ENCODE measurements around the gene EIF5AL1.
A peak's percentile ranks its signal among the peaks of the same experiment; 100 is the strongest.
"Not testable (repeated sequence)": the region's sequence is repeated elsewhere in the genome, so short reads cannot be mapped to it uniquely, and the experiment has no call there.

The EIF5AL1 gene

DNA sequence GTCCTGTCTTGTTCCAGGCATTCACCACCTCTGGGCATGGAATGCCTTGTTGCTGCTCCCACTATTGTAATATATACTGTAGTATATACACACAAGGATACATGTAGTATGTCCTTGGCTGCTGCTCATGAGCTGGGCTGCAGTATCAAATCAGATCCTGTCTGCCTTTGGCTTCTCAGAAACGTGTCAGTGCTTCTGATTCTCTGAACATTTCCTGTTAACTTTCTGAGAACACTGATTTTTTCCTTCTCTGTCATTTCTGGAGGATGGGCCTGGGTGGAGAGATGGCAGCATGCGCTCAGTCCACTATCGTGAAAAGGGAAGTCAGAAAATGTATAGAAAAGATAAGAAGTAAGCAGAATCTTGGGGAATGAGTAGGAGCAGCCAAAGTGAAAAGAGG lies 35.6 kb downstream of the EIF5AL1 start:
- Histone ChIP-seq H3K4me1 (ENCODE audit: control insufficient read depth, low read depth, low read length) (no peaks in the 10 kb centered on the region), H3K9me3 (ENCODE audit: control insufficient read depth, low read depth, low read length) (no peaks in the 10 kb centered on the region), H3K9ac (ENCODE audit: low read length) (no peak overlapping the region), H3K27me3 (ENCODE audit: control insufficient read depth, insufficient read depth, low read length) (no peaks in the 10 kb centered on the region), H3K27ac (ENCODE audit: low read length) (no peak overlapping the region), H3K36me3 (ENCODE audit: control insufficient read depth, low read depth, low read length) (no peaks in the 10 kb centered on the region), H3K4me3 (ENCODE audit: low read length) (no peak overlapping the region)

DNA sequence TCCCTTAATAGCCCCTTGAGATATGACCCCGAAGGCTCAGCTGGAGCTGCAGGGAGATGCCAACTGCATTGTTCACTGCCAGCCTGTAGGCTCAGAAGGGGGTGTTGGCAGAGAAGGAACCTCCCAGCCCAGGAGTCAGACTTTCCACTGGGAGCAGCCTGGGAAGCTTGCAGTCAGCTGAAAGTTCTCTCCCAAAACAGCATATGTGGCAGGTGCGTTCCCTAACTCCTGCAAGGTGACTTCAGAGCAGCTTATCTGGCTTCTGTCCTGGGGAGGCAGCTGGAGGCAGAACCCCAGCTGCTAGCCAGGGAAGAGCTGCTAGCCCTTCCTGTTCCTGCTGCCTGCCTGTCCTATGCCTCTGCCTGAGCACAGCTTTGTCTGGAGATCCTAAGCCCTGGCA lies 39.8 kb downstream of the EIF5AL1 start:
- no peak overlapping the region for H3K27ac ChIP-seq (ENCODE audit: low read length)
- H3K9me3 ChIP-seq (ENCODE audit: control insufficient read depth, low read depth, low read length): no peaks in the 10 kb centered on the region
- H3K27me3 ChIP-seq (ENCODE audit: control insufficient read depth, insufficient read depth, low read length): no peaks in the 10 kb centered on the region
- no peaks in the 10 kb centered on the region for H3K36me3 ChIP-seq (ENCODE audit: control insufficient read depth, low read depth, low read length)
- H3K4me1 ChIP-seq (ENCODE audit: control insufficient read depth, low read depth, low read length): no peaks in the 10 kb centered on the region
- H3K4me3 ChIP-seq (ENCODE audit: low read length): no peak overlapping the region
- no peak overlapping the region for H3K9ac ChIP-seq (ENCODE audit: low read length)

GRCh38 chr10:79555354-79556309 lies 43.3 kb downstream of the EIF5AL1 start:
- Histone ChIP-seq H3K4me3 (ENCODE audit: low read length) (no peak overlapping the region), H3K36me3 (ENCODE audit: control insufficient read depth, low read depth, low read length) (no peaks in the 10 kb centered on the region), H3K27ac (ENCODE audit: low read length) (no peak overlapping the region), H3K4me1 (ENCODE audit: control insufficient read depth, low read depth, low read length) (no peaks in the 10 kb centered on the region), H3K9me3 (ENCODE audit: control insufficient read depth, low read depth, low read length) (no peaks in the 10 kb centered on the region), H3K9ac (ENCODE audit: low read length) (no peak overlapping the region), H3K27me3 (ENCODE audit: control insufficient read depth, insufficient read depth, low read length) (no peaks in the 10 kb centered on the region)

DNA sequence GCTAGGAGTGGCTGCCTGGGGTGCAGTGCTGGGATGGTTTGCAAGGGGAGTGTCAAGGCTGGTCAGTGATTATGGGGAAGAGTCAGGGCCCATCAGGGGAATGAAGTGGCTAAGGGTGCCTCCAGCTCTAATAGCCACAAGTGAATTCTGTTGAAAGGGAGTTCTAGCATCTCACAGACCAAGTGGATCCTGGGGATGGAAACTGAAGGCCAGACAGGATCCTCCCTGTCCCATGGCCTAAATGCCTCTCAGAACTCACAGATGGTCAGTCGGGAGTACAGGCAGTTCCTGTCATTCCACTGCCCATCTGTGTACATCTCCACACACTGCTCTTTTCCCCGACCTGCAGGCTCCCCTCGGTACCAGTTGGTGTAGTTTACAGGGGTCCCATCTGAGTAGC lies 44.6 kb downstream of the EIF5AL1 start:
- H3K9ac ChIP-seq (ENCODE audit: low read length); H3K4me3 ChIP-seq (ENCODE audit: low read length); H3K27ac ChIP-seq (ENCODE audit: low read length); H3K4me1 ChIP-seq (ENCODE audit: control insufficient read depth, low read depth, low read length); H3K36me3 ChIP-seq (ENCODE audit: control insufficient read depth, low read depth, low read length); H3K27me3 ChIP-seq (ENCODE audit: control insufficient read depth, insufficient read depth, low read length); H3K9me3 ChIP-seq (ENCODE audit: control insufficient read depth, low read depth, low read length): not testable (repeated sequence)

- Histone ChIP-seq H3K4me3 (ENCODE audit: low read length) (no peak overlapping the region), H3K27me3 (ENCODE audit: control insufficient read depth, insufficient read depth, low read length) (peaks cover 13% of the 10 kb centered on the region), H3K27ac (ENCODE audit: low read length) (no peak overlapping the region), H3K9me3 (ENCODE audit: control insufficient read depth, low read depth, low read length) (no peaks in the 10 kb centered on the region), H3K9ac (ENCODE audit: low read length) (no peak overlapping the region), H3K4me1 (ENCODE audit: control insufficient read depth, low read depth, low read length) (no peaks in the 10 kb centered on the region), H3K36me3 (ENCODE audit: control insufficient read depth, low read depth, low read length) (no peaks in the 10 kb centered on the region)
Observed at GRCh38 chr10:79559726-79560125, 47.4 kb downstream of the EIF5AL1 start.

DNA sequence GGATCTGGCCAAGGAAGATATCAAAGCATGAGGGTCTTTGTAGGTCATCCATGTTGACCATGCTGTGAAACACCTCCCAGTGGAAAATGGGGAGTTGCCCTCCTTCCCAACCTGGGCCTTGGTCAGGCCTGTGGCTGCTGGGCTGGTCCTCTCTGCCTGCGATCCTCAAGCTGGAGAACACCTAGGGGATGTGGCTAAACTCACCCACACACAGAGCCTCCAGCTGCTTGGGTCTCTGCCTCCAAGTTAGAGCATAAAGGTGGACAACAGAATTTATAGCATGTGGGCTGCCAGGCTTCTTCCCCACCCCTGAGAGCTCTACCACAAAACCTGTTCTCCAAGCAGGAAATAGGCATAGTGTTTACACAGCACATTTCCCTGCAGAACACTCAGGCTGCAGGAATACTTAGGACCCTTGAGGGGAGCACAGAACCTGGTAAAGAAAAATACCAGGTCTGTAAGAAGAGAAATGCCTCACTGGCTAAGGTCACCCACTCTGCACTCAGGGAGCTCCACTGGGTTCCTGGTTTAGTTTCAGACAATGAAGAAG lies 47.9 kb downstream of the EIF5AL1 start, which contains the start of gene SFTPA2:
Gene SFTPA2, minus strand, starts transcription at position 248 of the 550 bp plus-strand sequence. CDS start 924 bp downstream, outside the sequence.
- Histone ChIP-seq H3K36me3 (ENCODE audit: control insufficient read depth, low read depth, low read length) (no peaks in the 10 kb centered on the region), H3K9me3 (ENCODE audit: control insufficient read depth, low read depth, low read length) (no peaks in the 10 kb centered on the region), H3K9ac (ENCODE audit: low read length) (no peak within 1 kb of the TSS), H3K27me3 (ENCODE audit: control insufficient read depth, insufficient read depth, low read length) (peaks cover 13% of the 10 kb centered on the region), H3K4me3 (ENCODE audit: low read length) (no peak within 1 kb of the TSS), H3K4me1 (ENCODE audit: control insufficient read depth, low read depth, low read length) (no peaks in the 10 kb centered on the region), H3K27ac (ENCODE audit: low read length) (no peak within 1 kb of the TSS)

GRCh38 chr10:79561257-79561656 lies 48.9 kb downstream of the EIF5AL1 start:
- Histone ChIP-seq H3K36me3 (ENCODE audit: control insufficient read depth, low read depth, low read length) (no peaks in the 10 kb centered on the region), H3K27me3 (ENCODE audit: control insufficient read depth, insufficient read depth, low read length) (peaks cover 13% of the 10 kb centered on the region), H3K9me3 (ENCODE audit: control insufficient read depth, low read depth, low read length) (no peaks in the 10 kb centered on the region), H3K27ac (ENCODE audit: low read length) (no peak overlapping the region), H3K4me1 (ENCODE audit: control insufficient read depth, low read depth, low read length) (no peaks in the 10 kb centered on the region), H3K9ac (ENCODE audit: low read length) (no peak overlapping the region), H3K4me3 (ENCODE audit: low read length) (no peak overlapping the region)

GRCh38 chr10:79562135-79562756 lies 49.9 kb downstream of the EIF5AL1 start:
- no peak overlapping the region for H3K9ac ChIP-seq (ENCODE audit: low read length)
- H3K4me3 ChIP-seq (ENCODE audit: low read length): peak overlapping the region; percentile 28
- H3K4me1 ChIP-seq (ENCODE audit: control insufficient read depth, low read depth, low read length): no peaks in the 10 kb centered on the region
- H3K9me3 ChIP-seq (ENCODE audit: control insufficient read depth, low read depth, low read length): no peaks in the 10 kb centered on the region
- no peak overlapping the region for H3K27ac ChIP-seq (ENCODE audit: low read length)
- peaks cover 13% of the 10 kb centered on the region for H3K27me3 ChIP-seq (ENCODE audit: control insufficient read depth, insufficient read depth, low read length)
- no peaks in the 10 kb centered on the region for H3K36me3 ChIP-seq (ENCODE audit: control insufficient read depth, low read depth, low read length)

GRCh38 chr10:79563426-79563825 lies 51.1 kb downstream of the EIF5AL1 start:
- H3K36me3 ChIP-seq (ENCODE audit: control insufficient read depth, low read depth, low read length): no peaks in the 10 kb centered on the region
- no peaks in the 10 kb centered on the region for H3K4me1 ChIP-seq (ENCODE audit: control insufficient read depth, low read depth, low read length)
- peaks cover 13% of the 10 kb centered on the region for H3K27me3 ChIP-seq (ENCODE audit: control insufficient read depth, insufficient read depth, low read length)
- no peak overlapping the region for H3K9ac ChIP-seq (ENCODE audit: low read length)
- no peak overlapping the region for H3K27ac ChIP-seq (ENCODE audit: low read length)
- H3K4me3 ChIP-seq (ENCODE audit: low read length): no peak overlapping the region
- no peaks in the 10 kb centered on the region for H3K9me3 ChIP-seq (ENCODE audit: control insufficient read depth, low read depth, low read length)
